M059J (cell line): ENCODE results near the gene FLNA. TPM values are rescaled to one million over a fixed set of nuclear protein-coding genes. Genes with fewer than 3 reads are reported as not detected.
"Not testable (repeated sequence)": the region's sequence is repeated elsewhere in the genome, so short reads cannot be mapped to it uniquely, and the experiment has no call there.

Experiments
- DNase-seq: peaks from one replicate; pipeline ENCODE4 v3.0.0-alpha.2; 2012; ENCODE audit warnings: low read depth
- total RNA-seq: library from RNA; depleted of rRNA; stranded (reverse); fragments of >200 nt; shearing (Covaris generic); gene quantifications from 2 replicates; pipeline ENCODE4 v1.2.3, GENCODE V29; 2014

FLNA gene
- total RNA-seq, 1 experiment from 2014 or later = 2,383 TPM

DNA sequence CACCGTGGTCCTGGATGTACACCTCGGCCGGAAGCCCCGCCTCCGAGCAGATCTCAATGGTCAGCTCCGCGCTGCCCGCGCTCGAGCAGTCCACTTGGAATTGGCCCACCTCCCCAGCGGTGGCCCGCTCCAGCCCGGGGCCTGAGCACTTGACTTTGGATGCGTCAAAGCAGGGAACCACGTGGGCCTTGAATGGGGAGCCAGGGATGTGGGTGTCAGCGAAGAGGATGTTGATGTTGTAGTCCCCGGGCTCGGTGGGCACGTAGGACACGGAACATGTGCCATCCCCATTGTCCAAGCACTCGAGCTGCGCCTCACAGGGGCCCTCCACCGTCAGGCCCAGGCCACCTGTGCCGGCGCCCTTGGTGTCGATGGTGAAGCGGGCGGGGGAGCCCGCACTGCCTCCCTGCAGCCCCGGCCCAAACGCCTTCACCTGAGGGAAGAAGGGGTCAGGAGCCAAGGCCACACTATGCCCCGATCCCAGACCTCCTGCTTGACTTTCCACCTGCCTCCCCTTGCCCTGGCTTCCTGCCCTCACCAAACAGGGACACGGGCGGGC is 14.2 kb downstream of the FLNA start:
- no peak for DNase-seq

DNA sequence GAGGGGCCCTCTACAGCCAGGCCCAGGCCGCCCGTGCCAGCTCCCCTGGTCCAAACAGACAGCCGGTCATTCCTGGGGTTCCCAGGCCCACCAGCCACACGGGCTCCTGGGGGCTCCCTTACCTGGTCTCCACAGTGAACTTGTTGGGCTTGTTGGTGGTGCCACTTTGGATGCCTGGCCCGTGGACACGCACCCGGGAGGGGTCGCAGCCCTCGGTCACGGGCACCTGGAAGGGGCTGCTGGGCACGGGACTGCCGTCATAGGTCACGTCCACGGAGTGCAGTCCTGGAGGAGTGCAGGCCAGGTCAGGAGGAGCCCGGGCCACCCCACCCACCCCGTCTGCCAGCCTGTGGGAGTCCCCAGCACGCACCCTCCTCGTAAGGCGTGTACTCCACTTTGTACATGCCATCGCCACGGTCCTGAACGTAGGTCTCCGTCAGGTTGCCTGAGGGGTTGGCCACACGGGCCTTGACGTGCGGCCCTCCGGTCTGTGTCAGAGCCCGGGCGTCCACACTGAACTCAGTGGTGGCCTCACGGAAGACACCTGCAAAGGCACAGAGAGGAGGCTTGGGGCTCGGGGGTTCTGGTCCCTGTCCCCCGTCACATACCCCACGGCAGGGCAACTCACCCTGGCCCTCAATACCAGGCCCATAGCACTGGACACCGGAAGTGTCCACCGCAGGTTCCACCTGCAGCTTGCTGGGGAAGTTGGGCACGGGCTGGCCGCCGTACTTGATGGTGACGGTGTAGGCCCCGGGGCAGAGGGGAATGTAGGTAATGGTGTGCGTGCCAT is 14.9 kb downstream of the FLNA start:
- DNase-seq = no peak

DNA sequence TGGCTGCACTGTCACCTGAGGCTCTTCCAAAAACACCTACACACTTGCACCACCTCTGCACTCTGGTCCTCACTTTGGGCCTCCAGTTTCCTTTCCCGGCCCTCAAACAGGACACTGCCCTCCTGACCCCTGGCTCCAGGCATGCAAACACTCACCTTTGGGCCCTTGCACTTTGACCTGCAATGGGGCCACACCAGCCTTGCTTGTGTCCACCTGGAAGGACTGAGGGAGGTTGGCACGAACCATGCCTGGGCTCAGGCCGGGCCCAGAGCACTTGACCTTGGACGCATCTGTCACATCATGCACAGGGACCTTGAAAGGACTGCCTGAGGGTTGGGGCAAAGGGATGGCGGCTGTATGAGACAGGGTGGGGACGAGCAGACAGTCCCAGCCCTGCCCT is 15.6 kb downstream of the FLNA start:
- DNase-seq = no peak

GRCh38 chrX:154358011-154358410 is 16.4 kb downstream of the FLNA start:
- no peak for DNase-seq

DNA sequence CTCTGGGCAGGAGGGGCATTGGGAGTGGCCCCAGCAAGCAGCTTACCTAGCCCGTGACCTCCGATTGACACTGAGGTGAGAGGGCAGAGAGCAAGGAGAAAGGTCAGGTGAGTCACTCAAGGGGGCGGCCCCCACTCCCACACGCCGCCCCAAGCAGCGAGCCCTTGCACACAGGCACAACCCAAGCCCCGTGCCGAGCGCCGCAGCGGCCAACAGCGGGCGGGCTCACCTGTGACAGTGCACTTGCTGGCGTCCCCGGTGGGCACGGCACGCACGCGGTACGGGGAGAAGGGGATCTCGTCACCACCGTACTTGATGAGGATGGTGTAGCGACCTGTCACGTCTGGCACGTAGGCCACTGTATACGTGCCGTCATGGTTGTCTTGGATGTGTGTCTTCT is 17.2 kb downstream of the FLNA start:
- DNase-seq = peak; percentile 1

DNA sequence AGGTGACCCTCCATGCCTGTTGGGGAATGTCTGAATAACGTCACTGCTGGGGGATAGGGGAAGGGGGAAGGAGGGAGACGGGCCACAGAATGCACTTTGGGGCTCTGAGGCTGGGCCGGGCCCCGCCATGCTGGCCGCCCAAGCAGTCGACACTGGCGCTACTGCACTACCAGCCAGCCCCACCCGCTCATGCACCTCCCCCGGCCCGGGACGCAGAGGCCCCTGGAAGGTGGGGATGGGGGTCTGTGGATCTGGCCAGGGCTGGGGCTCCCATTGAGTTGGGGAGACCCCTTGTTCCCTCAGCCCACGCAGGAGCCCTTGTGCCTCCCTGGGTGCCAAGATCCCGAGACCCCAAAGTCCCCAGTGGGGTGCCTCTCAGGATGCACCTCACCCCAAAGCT is 17.8 kb downstream of the FLNA start:
- DNase-seq = no peak

DNA sequence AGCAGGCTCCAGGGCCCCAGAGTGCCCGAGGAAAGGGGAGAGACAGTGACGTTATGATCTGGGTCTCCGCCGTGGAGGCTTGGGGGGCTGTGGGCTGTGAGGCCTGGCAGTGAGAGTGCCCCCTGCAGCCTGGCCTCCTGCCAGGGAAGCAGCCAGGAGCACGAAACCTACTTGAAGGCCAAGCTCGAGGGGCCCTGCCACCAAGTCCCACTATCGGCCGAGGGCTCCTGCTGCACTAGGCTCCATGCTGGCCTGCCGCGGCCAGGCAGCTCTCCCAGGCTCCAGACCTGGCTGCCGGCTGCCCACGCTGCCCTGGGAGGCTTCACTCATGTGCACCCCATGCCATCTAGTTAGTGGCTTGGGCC is 18.7 kb downstream of the FLNA start:
- DNase-seq = no peak

GRCh38 chrX:154355094-154355775 is 19.2 kb downstream of the FLNA start:
- no peak for DNase-seq

- DNase-seq = no peak
Measured at GRCh38 chrX:154354516-154354915, 19.9 kb downstream of the FLNA start.

DNA sequence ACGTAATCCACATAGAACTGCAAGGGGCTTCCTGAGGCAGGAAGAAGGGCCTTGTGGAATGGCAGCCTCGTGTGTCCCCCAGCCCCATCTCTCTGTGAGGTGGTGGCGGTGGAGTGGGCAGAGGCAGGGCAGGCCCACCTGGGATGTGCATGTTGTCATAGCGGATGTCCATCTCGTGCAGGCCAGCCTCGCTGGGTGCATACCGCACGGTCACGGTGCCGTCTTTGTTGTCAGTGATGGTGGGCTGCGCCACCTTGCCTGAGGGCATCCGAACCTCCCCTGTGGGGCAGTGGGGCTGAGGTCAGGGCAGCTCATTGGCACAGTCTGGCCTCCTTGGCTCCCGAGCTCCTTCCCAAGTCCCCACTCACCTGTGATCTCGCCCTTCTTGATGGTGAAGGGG is 20.4 kb downstream of the FLNA start:
- no peak for DNase-seq

GRCh38 chrX:154353172-154353843 is 21.1 kb downstream of the FLNA start:
- DNase-seq = no peak

GRCh38 chrX:154352466-154352865 is 22.0 kb downstream of the FLNA start:
- no peak for DNase-seq

- no peak for DNase-seq
Measured at GRCh38 chrX:154352012-154352401, 22.4 kb downstream of the FLNA start.

DNA sequence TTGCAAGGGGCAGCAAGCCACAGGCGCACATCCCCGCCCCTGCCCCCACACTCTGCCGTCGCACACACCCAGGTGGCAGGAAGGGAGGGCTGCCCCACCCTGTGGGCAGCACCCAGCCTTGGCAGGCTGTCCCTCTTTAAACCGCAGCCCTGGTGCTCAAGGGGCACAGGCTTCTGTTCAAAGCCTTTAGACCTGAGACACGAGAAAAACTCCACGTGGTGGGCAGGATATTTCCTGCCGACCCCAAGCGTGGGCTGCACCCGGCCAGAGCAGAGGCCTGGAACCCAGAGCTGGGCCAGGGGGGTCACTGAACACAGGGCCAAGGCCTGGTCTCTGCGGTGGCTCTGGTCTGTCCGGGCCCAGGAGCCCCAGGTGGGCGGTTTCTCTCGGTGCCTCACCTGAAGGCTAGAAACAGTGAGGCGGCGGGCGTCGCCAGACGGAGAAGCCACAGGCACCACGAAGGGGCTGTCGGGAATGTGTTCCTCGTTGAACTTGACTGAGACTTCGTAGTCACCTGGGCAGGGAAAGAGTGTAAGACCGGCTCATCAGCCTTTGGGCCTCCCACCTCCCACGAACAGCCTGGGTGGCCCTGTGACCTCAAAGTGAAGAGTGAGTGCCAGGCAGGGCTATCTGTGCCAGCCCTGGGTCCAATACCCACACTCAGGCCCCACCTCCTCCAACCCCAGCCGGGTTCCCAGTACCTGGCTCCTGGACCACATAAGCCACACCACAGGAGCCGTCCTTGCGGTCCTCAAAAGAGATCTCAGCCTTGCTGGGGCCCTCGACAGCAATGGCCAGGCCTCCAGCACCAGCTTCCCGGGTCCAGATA is 23.0 kb downstream of the FLNA start:
- no peak for DNase-seq

- DNase-seq = peak; percentile 32
Measured at GRCh38 chrX:154350429-154351182, 23.8 kb downstream of the FLNA start.

GRCh38 chrX:154349979-154350378 is 24.5 kb downstream of the FLNA start:
- DNase-seq = no peak

DNA sequence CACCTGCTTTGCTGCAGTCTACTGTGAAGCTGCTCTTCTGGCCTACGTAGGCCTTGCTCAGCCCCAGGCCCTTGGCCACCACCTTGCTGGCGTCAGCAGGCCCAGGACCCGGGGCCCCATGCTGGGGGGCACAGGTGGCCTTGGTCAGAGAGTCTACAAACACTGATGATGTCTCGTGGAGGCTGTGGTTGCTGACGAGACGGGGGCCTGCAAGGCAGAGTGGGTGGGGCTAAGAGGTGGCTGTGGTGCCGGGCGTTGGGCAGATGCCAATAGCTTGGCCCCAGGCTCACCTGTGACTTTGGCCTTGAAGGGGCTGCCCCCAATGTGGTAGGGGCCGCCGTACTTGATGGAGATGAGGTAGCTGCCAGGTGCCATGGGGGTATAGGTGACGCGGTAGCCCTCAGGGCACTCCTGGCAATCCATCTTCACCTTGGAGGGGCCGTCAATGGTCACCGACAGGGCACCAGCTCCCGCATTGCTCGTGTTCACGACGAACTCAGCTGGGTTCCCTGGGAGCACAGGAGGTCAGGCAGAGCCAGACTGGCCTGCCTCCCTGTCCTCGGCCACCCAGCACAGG is 25.0 kb downstream of the FLNA start:
- peak; percentile 45 for DNase-seq

DNA sequence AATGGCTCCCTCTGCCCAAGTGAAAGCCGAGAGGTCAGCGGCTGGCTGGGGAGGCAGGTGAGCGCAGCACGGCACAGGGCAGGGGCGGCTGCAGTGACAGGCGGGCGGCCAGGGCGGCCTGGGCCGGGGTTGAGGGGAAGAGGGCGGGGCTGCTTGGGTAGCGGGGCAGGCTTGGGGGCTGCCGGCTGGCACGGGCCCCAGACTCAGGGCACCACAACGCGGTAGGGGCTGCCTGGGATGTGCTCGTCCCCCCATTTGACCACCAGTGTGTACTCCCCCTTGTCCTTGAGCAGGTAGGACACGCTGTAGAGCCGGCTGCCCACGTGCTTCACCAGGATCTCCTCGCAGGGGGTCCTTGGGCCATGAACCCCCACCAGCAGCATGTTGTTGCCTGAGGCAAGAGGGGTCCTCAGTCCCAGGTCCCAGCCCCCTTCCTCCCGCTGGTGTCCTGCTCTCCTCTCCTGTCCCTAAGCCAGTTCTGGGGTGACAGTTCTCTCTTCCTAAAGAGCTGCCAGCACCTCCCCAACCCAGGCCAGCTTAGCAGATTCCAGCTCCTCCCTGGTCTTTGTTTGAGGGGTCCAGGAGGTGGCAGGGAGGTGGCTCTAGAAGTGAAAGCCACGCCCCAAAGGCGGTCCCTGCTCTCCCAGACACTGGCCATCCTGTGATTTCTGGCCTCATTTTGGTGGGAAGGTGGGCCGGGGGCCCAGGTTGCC is 25.6 kb downstream of the FLNA start:
- peak; percentile 54 for DNase-seq

- peak; percentile 71 for DNase-seq
Measured at GRCh38 chrX:154348114-154348531, 26.3 kb downstream of the FLNA start.

- DNase-seq = not testable (repeated sequence)
Measured at GRCh38 chrX:154343620-154344019, 30.8 kb downstream of the FLNA start.
